HepG2 (cell line): ENCODE results near the gene ATP11A. TPM values are rescaled to one million over a fixed set of nuclear protein-coding genes. Genes with fewer than 3 reads are reported as not detected.

Experiments
- ARNTL ChIP-seq: sonication (generic); formaldehyde crosslinking; IDR thresholded peaks from 2 replicates; pipeline ENCODE4 v1.4.0; 2020; ENCODE audit warnings: mild to moderate bottlenecking, missing genetic modification reagents
- CENPX ChIP-seq: sonication (generic); formaldehyde crosslinking; IDR thresholded peaks from 2 replicates; pipeline ENCODE4 v1.9.0; 2021; ENCODE audit warnings: mild to moderate bottlenecking, missing genetic modification reagents, moderate library complexity
- RBM39 ChIP-seq: fragments of 200-400 bp; formaldehyde crosslinking; IDR thresholded peaks from one replicate; pipeline ENCODE4 v1.6.1; 2018; ENCODE audit warnings: antibody characterized with exemption, mild to moderate bottlenecking, low read depth, low read length; ENCODE audit not compliant: poor library complexity, severe bottlenecking
- SMAD3 ChIP-seq: sonication (generic); formaldehyde crosslinking; IDR thresholded peaks from 2 replicates; pipeline ENCODE4 v1.4.0; 2020; ENCODE audit warnings: missing genetic modification reagents
- ZFX ChIP-seq: sonication (generic); formaldehyde crosslinking; IDR thresholded peaks from 2 replicates; pipeline ENCODE4 v1.4.0; 2020; ENCODE audit warnings: mild to moderate bottlenecking, low read depth, missing genetic modification reagents, moderate library complexity
- ZMYM3 ChIP-seq: sonication (generic); formaldehyde crosslinking; IDR thresholded peaks from 2 replicates; pipeline ENCODE4 v1.5.1; 2020; ENCODE audit warnings: mild to moderate bottlenecking, missing genetic modification reagents
- ZNF296 ChIP-seq: sonication (generic); formaldehyde crosslinking; conservative IDR thresholded peaks from 2 replicates; pipeline ENCODE4 v1.5.0; 2020; ENCODE audit warnings: mild to moderate bottlenecking, missing genetic modification reagents
- ZNF354B ChIP-seq: sonication (generic); formaldehyde crosslinking; IDR thresholded peaks from 2 replicates; pipeline ENCODE4 v1.8.0; 2022; ENCODE audit warnings: mild to moderate bottlenecking, missing genetic modification reagents
- ZNF432 ChIP-seq: sonication (generic); formaldehyde crosslinking; IDR thresholded peaks from 2 replicates; pipeline ENCODE4 v1.5.0; 2020; ENCODE audit warnings: missing genetic modification reagents, mild to moderate bottlenecking, borderline replicate concordance
- polyA plus RNA-seq, 8 experiments: library from polyadenylated mRNA; depleted of rRNA in 3 of 8; stranded (reverse) in 7 of 8; unstranded in 1 of 8; fragments of >200 nt; fragmentation: Illumina TruSeq in 4 of 8; extraction: Trizol in 4 of 8; gene quantifications; 2 replicates each; pipeline versions ENCODE4 v1.2.1 to v1.2.3, GENCODE V29; 2011 to 2016; ENCODE audit warnings: low read depth in 4 of 8, missing spikeins in 1 of 8, mixed read lengths in 1 of 8; ENCODE audit not compliant: insufficient read depth in 1 of 8
- total RNA-seq, 5 experiments: library from RNA; depleted of rRNA; stranded (reverse); fragments of >200 nt; fragmentation: Illumina TruSeq; extraction: Trizol; gene quantifications; 2 replicates each; pipeline ENCODE4 v1.2.3, GENCODE V29; 2016; ENCODE audit warnings: low read depth in 1 of 5
- TF ChIP-seq, protein P1 (sequence below): sonication (generic); formaldehyde crosslinking; IDR thresholded peaks from 2 replicates; pipeline ENCODE4 v1.5.1; 2020; ENCODE audit warnings: mild to moderate bottlenecking, missing genetic modification reagents, borderline replicate concordance
- TF ChIP-seq, protein P2 (sequence below): IDR thresholded peaks from 2 replicates; pipeline ENCODE4 v1.6.1; 2012; ENCODE audit warnings: low read depth, low read length, improper control_type of control experiment
- TF ChIP-seq, protein P3 (sequence below): sonication (generic); formaldehyde crosslinking; IDR thresholded peaks from 2 replicates; pipeline ENCODE4 v1.8.1; 2023; ENCODE audit warnings: mild to moderate bottlenecking, missing genetic modification reagents
- TF ChIP-seq, protein P4 (sequence below): sonication (generic); formaldehyde crosslinking; IDR thresholded peaks from 2 replicates; pipeline ENCODE4 v1.5.1; 2020; ENCODE audit warnings: missing genetic modification reagents, mild to moderate bottlenecking, borderline replicate concordance

Gene ATP11A
- total and polyA plus RNA-seq, 2 of the 13 experiments (the other 11 are each of a cell fraction or from before 2014, with no cell fraction given) = 18.4 to 20.1 TPM

DNA sequence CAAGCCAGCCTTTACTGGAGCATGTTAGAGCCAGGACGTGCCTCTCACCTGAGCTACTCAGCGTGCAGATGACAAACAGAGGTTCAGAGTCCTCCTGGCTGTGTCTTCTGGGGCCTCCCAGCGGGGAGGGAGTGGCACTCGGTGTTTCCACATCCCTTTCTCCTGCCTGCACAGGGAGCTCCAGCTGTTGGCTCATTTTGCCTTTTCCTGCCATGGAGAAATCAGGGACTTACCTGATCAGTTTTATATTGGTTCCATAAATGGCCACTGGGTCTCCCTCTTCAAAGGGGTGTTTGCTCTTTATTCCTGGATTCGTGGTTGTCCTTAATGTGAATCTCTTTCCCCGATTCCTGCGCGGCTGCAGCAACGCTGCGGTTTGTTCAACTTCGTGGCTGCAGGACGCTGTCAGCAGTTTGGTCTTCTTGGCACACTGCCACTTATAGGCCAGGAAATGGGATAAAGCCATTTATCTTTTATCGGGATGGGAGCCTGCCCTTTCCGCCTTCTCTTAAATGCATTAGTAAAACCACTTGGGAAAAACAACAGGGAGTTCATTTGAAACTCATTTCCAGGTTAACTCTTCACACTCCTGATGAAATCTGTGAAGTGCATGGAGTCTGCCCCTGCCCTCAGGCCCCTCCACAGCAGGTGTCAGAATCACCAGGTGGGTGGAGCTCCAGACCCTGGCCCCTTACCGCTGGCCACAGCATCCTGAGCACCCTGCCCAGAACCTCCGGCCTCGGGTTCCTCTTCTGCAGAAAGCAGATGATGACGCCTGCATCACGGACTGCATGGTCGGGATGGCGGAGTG, 239.3 kb downstream of the ATP11A start (continued):
- TF ChIP-seq ZFX (CRISPR knock-in tag) (peak; percentile 39; the same call in 1 of the 2 replicates), ZNF354B (CRISPR knock-in tag) (no peak), RBM39 (no peak), ZNF296 (CRISPR knock-in tag) (no peak), CENPX (no peak), ZMYM3 (CRISPR knock-in tag) (0 out of 2 replicates have a peak, but pooled peaks have one; percentile 57), SMAD3 (CRISPR knock-in tag) (no peak), ZNF432 (CRISPR knock-in tag) (no peak), ARNTL (CRISPR knock-in tag) (0 out of 2 replicates have a peak, but pooled peaks have one; percentile 45)
- TF ChIP-seq, protein P1, sequence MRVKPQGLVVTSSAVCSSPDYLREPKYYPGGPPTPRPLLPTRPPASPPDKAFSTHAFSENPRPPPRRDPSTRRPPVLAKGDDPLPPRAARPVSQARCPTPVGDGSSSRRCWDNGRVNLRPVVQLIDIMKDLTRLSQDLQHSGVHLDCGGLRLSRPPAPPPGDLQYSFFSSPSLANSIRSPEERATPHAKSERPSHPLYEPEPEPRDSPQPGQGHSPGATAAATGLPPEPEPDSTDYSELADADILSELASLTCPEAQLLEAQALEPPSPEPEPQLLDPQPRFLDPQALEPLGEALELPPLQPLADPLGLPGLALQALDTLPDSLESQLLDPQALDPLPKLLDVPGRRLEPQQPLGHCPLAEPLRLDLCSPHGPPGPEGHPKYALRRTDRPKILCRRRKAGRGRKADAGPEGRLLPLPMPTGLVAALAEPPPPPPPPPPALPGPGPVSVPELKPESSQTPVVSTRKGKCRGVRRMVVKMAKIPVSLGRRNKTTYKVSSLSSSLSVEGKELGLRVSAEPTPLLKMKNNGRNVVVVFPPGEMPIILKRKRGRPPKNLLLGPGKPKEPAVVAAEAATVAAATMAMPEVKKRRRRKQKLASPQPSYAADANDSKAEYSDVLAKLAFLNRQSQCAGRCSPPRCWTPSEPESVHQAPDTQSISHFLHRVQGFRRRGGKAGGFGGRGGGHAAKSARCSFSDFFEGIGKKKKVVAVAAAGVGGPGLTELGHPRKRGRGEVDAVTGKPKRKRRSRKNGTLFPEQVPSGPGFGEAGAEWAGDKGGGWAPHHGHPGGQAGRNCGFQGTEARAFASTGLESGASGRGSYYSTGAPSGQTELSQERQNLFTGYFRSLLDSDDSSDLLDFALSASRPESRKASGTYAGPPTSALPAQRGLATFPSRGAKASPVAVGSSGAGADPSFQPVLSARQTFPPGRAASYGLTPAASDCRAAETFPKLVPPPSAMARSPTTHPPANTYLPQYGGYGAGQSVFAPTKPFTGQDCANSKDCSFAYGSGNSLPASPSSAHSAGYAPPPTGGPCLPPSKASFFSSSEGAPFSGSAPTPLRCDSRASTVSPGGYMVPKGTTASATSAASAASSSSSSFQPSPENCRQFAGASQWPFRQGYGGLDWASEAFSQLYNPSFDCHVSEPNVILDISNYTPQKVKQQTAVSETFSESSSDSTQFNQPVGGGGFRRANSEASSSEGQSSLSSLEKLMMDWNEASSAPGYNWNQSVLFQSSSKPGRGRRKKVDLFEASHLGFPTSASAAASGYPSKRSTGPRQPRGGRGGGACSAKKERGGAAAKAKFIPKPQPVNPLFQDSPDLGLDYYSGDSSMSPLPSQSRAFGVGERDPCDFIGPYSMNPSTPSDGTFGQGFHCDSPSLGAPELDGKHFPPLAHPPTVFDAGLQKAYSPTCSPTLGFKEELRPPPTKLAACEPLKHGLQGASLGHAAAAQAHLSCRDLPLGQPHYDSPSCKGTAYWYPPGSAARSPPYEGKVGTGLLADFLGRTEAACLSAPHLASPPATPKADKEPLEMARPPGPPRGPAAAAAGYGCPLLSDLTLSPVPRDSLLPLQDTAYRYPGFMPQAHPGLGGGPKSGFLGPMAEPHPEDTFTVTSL (CRISPR knock-in tag) = peak; percentile 33; the same call in 1 of the 2 replicates
- TF ChIP-seq, protein P2, sequence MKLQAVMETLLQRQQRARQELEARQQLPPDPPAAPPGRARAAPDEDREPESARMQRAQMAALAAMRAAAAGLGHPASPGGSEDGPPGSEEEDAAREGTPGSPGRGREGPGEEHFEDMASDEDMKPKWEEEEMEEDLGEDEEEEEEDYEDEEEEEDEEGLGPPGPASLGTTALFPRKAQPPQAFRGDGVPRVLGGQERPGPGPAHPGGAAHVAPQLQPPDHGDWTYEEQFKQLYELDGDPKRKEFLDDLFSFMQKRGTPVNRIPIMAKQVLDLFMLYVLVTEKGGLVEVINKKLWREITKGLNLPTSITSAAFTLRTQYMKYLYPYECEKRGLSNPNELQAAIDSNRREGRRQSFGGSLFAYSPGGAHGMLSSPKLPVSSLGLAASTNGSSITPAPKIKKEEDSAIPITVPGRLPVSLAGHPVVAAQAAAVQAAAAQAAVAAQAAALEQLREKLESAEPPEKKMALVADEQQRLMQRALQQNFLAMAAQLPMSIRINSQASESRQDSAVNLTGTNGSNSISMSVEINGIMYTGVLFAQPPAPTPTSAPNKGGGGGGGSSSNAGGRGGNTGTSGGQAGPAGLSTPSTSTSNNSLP = no peak
- TF ChIP-seq, protein P3, sequence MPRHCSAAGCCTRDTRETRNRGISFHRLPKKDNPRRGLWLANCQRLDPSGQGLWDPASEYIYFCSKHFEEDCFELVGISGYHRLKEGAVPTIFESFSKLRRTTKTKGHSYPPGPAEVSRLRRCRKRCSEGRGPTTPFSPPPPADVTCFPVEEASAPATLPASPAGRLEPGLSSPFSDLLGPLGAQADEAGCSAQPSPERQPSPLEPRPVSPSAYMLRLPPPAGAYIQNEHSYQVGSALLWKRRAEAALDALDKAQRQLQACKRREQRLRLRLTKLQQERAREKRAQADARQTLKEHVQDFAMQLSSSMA (CRISPR knock-in tag) = no peak
- TF ChIP-seq, protein P4, sequence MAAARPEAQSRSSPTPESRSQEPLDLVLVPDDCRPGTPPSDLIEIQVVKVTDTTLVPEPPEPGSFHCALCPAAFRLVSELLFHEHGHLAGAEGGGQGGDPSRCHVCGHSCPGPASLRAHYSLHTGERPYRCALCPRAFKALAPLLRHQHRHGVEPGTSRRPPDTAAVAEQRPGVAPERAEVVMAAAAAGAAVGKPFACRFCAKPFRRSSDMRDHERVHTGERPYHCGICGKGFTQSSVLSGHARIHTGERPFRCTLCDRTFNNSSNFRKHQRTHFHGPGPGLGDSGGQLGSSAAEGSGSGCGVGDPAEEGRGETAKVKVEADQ (CRISPR knock-in tag) = peak; percentile 55; the same call in 1 of the 2 replicates
